ENCODE results near the gene BCKDK. TPM values are rescaled to one million over a fixed set of nuclear protein-coding genes. Genes with fewer than 3 reads are reported as not detected.
A peak's percentile ranks its signal among the peaks of the same experiment; 100 is the strongest.

The BCKDK gene
- total RNA-seq, 1 experiment from 2014 or later, result 60.4 TPM

DNA sequence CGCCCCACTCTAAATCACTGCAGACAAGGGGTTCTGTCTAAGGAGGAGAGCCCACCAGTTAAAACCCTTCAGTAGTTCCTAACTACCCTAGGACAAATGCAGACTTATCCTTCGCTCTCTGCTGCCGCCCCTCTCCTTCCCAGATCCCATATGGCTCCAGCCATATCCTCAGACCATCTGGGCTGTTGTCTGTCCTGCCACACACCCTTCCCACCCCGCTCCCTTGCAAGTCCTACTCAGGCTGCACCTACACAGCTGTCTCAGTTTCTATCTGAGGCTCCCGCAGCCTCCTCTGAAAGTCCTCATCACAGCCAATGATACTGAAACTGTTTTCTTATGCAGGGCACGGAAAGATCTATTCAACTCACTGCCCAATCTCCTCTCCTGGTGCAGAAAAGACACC, 720 bp upstream of the BCKDK start:
- POLR2A ChIA-PET, result no interaction called here
- in situ Hi-C loops (cut with HindIII; ENCODE audit: low pct_unique_long_range_greater_than_20kb, low sequenced_read_pairs), result no loop called here
- peak overlapping the region in 1 of 2 experiments; percentile 78; a peak in 3 of 4 replicates for H3K4me3 ChIP-seq (ENCODE audit: low read depth in 2 of 2, low read length in 2 of 2)
- no peaks in the 10 kb centered on the region for H3K9me3 ChIP-seq (ENCODE audit: control insufficient read depth, insufficient read depth, low read depth, low read length)
- intact Hi-C loops (cut with micrococcal nuclease; ENCODE audit: unreplicated experiment), result no loop called here
- no peaks in the 10 kb centered on the region for H3K27me3 ChIP-seq (ENCODE audit: control insufficient read depth, insufficient read depth, low read length)
- H3K36me3 ChIP-seq (ENCODE audit: control insufficient read depth, insufficient read depth, low read length), result no peaks in the 10 kb centered on the region; the same call in 1 of the 2 replicates
- ATAC-seq (no peak), DNase-seq (ENCODE audit: low read depth, low spot score) (no peak)
- peak overlapping the region; percentile 81 for H3K27ac ChIP-seq (ENCODE audit: low read length)
- CTCF ChIA-PET, result interaction anchor here (0.7 kb wide), 1 partner anchor 237 kb away, joined by 5 read pairs; no protein-coding TSS in a partner anchor
- BruUV-seq (replicated peaks), result no TSS peak
- no peak for TF ChIP-seq TCF7L2 (IDR thresholded peaks at IDR 0.05; ENCODE audit: low read depth, low read length)
- no peak for TF ChIP-seq CTCF (IDR thresholded peaks at IDR 0.05)
- no peak for TF ChIP-seq POLR2AphosphoS5 (IDR thresholded peaks at IDR 0.05; ENCODE audit: low read depth, low read length)
- H3K4me1 ChIP-seq (ENCODE audit: control insufficient read depth, insufficient read depth, low read length), result peaks cover 9% of the 10 kb centered on the region

DNA sequence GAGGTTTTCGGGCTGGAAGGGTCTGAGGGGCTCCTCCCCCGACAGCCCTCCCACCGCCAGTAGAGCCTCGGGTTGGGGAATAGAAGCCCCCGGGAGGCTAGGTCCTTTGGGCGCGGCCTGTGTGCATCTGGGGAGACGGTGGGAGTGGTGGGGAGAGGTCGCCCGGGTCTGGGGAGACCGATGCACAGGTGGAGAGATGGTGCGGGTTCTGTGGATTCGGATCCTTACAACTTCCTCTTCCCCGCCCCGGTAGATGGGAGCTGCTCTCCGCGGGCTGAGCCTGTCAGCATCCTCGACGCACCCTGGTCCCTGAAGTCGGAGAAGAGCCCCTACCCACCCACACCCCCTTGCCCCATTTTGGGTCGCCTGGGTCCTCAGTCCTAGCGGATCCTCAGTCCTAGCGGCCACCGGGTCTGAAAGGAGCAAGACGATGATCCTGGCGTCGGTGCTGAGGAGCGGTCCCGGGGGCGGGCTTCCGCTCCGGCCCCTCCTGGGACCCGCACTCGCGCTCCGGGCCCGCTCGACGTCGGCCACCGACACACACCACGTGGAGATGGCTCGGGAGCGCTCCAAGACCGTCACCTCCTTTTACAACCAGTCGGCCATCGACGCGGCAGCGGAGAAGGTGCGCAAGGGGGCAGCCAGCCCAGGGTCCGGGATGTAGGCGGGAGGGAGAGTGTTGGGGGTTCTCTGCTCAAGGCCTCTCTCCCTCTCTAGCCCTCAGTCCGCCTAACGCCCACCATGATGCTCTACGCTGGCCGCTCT, 790 bp downstream of the BCKDK start:
- ChIA-PET CTCF (no interaction called here), POLR2A (no interaction called here)
- TF ChIP-seq CTCF (IDR thresholded peaks at IDR 0.05), result no peak
- TF ChIP-seq, protein P1, sequence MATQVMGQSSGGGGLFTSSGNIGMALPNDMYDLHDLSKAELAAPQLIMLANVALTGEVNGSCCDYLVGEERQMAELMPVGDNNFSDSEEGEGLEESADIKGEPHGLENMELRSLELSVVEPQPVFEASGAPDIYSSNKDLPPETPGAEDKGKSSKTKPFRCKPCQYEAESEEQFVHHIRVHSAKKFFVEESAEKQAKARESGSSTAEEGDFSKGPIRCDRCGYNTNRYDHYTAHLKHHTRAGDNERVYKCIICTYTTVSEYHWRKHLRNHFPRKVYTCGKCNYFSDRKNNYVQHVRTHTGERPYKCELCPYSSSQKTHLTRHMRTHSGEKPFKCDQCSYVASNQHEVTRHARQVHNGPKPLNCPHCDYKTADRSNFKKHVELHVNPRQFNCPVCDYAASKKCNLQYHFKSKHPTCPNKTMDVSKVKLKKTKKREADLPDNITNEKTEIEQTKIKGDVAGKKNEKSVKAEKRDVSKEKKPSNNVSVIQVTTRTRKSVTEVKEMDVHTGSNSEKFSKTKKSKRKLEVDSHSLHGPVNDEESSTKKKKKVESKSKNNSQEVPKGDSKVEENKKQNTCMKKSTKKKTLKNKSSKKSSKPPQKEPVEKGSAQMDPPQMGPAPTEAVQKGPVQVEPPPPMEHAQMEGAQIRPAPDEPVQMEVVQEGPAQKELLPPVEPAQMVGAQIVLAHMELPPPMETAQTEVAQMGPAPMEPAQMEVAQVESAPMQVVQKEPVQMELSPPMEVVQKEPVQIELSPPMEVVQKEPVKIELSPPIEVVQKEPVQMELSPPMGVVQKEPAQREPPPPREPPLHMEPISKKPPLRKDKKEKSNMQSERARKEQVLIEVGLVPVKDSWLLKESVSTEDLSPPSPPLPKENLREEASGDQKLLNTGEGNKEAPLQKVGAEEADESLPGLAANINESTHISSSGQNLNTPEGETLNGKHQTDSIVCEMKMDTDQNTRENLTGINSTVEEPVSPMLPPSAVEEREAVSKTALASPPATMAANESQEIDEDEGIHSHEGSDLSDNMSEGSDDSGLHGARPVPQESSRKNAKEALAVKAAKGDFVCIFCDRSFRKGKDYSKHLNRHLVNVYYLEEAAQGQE (IDR thresholded peaks at IDR 0.05; ENCODE audit: insufficient read depth in 1 of 2, low read depth in 2 of 2, low read length in 1 of 2), result no peak
- TF ChIP-seq TCF7L2 (IDR thresholded peaks at IDR 0.05; ENCODE audit: low read depth, low read length), result no peak
- TF ChIP-seq POLR2AphosphoS5 (IDR thresholded peaks at IDR 0.05; ENCODE audit: low read depth, low read length), result no peak
- TF ChIP-seq SIN3A (IDR thresholded peaks at IDR 0.05; ENCODE audit: borderline replicate concordance, insufficient read depth, low read depth, low read length), result no peak
- ATAC-seq, result no peak
- TSS peak; percentile 71 for BruUV-seq (replicated peaks)
- Histone ChIP-seq H3K27me3 (ENCODE audit: control insufficient read depth, insufficient read depth, low read length) (no peaks in the 10 kb centered on the region), H3K4me1 (ENCODE audit: control insufficient read depth, insufficient read depth, low read length) (peaks cover 17% of the 10 kb centered on the region), H3K36me3 (ENCODE audit: control insufficient read depth, insufficient read depth, low read length) (no peaks in the 10 kb centered on the region; the same call in 1 of the 2 replicates), H3K27ac (ENCODE audit: low read length) (peak overlapping the region; percentile 81), H3K4me3 (ENCODE audit: low read depth in 2 of 2, low read length in 2 of 2) (peak overlapping the region; percentile 78 to 94), H3K9me3 (ENCODE audit: control insufficient read depth, insufficient read depth, low read depth, low read length) (no peaks in the 10 kb centered on the region)
- intact Hi-C loops (cut with micrococcal nuclease; ENCODE audit: unreplicated experiment) (no loop called here), in situ Hi-C loops (cut with HindIII; ENCODE audit: low pct_unique_long_range_greater_than_20kb, low sequenced_read_pairs) (no loop called here)
- no peak for DNase-seq (ENCODE audit: low read depth, low spot score)
